Left ventricle myocardium inferior (tissue), 1 donor: ENCODE data around the gene ZNF691. TPM values are rescaled to one million over a fixed set of nuclear protein-coding genes. Genes with fewer than 3 reads are reported as not detected.

Experiments used
- DNase-seq: peaks from one replicate; pipeline ENCODE4 v3.0.0-alpha.2; 2020
- H3K27ac ChIP-seq: fragments of 200-600 bp; replicated peaks from 2 replicates; pipeline ENCODE4 v1.8.0; 2021
- H3K27me3 ChIP-seq: fragments of 200-600 bp; 2 replicates; pipeline ENCODE4 v1.8.0; 2021; ENCODE audit warnings: low read depth
- H3K36me3 ChIP-seq: fragments of 200-600 bp; 2 replicates; pipeline ENCODE4 v1.8.0; 2021
- H3K4me1 ChIP-seq: fragments of 200-600 bp; 2 replicates; pipeline ENCODE4 v1.8.0; 2021
- H3K4me3 ChIP-seq: fragments of 200-600 bp; 2 replicates; pipeline ENCODE4 v1.8.0; 2021; ENCODE audit warnings: mild to moderate bottlenecking, moderate library complexity
- H3K9me3 ChIP-seq: fragments of 200-600 bp; replicated peaks from 2 replicates; pipeline ENCODE4 v1.8.0; 2021
- CTCF ChIP-seq: fragments of 200-600 bp; IDR thresholded peaks from 2 replicates; pipeline ENCODE4 v1.8.0; 2021; ENCODE audit warnings: antibody characterized with exemption, mild to moderate bottlenecking, borderline replicate concordance
- intact Hi-C: fragments of 100-400 bp; cut with micrococcal nuclease; formaldehyde crosslinking; loops from one replicate; pipeline ENCODE4 v1.11.0; 2022
- long read RNA-seq: library from polyadenylated mRNA; unstranded; transcript quantifications from one replicate; pipeline ENCODE4 v2.0.0, GENCODE V29; 2021
- total RNA-seq: library from RNA; stranded (reverse); fragmentation: NEBNext Ultra II Directional; extraction: Animal tissue kit (Norgen Biotek cat#: 25700); gene quantifications from one replicate; pipeline ENCODE4 v1.2.1, GENCODE V29; 2021
- donor health status: DM: no; HTN: yes; CAD: no; lungs with severe emphysema.

The ZNF691 gene
- 8.9 TPM for total RNA-seq
- long read RNA-seq, transcript ZNF691-206 (2 exons, 1,577 nt) = major isoform, 11 of 18 reads
- long read RNA-seq, partial matches to known transcripts = 2 of 18 reads
- long read RNA-seq, other reads (novel, unspliced or antisense) = 1 of 18 reads

DNA sequence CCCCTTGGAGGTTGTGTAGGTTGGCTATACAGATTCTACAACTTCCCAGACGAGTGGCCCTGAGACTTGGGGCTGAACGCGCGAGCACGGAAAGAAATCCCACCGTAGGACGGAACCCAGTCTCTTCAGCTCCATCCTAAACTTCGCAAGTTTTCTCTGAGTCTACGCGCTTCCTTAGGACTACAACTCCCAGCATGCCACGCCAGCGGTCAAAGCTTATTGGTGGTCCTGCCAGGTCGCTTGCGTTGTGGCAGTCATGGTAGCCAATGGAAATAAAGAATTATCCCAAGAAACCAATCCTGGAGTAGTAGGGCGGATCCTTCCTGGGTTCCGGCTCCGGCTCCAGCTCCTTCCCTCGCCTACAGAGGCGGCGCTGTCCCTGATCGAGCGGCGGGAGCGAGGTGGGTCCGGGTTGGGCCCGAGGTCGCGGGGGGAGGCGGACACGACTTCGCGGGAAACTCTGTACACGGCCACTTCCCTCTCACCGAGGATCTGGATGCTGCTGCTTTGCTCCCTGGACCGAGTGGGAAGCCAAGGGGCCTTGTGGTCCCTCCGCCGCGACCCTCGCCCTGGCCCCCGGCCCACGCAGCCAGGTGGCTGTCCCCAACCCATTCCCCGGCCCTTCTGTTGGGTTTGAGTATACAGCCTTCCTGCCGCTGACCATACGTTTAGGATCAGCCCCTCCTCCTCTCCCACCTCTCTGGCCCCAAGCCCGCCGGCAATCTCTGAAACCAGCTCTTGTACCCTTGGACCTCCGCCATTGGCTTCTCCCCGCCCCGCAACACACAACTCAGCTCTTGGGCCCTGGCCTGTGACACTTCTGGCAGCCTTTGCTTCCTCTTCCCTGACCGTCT lies at the start of gene ZNF691:
Gene ZNF691 (plus strand): TSS at position 357 of the 854 bp plus-strand sequence. CDS start 3,046 bp downstream, outside the sequence.
- TF ChIP-seq CTCF = peak; percentile 60
- Histone ChIP-seq H3K9me3 (peaks cover 12% of the 10 kb centered on the region), H3K4me3 (peak within 1 kb of the TSS; percentile 94), H3K27ac (peak within 1 kb of the TSS; percentile 92), H3K4me1 (peaks cover 34% of the 10 kb centered on the region), H3K36me3 (peaks cover 34% of the 10 kb centered on the region), H3K27me3 (no peaks in the 10 kb centered on the region)
- intact Hi-C loops = loop anchor here (5.0 kb wide), 1 partner anchor 79 kb away; the partner anchor contains the start of genes C1orf50 and P3H1
- DNase-seq = peak; percentile 93

DNA sequence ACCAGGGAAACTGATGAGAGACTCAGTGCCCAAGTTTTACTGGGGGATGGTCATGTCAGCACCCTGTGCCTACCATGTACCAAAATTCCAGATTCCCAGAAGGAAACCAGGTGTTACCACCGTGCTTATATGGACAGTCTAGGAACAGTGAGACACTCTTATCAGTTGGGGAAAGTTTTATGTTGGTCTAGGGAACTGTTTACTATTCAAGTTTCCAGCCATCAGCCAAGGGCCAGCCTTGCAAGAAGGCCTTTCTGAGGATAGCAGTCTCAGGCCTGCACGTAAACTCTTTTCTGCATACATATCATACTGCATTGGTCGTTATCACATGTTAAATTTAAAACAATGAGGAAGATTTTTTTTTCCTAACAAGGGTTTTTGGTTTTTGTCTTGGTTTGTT lies 49.0 kb upstream of the ZNF691 start:
- H3K9me3 ChIP-seq = no peaks in the 10 kb centered on the region
- H3K36me3 ChIP-seq = no peaks in the 10 kb centered on the region
- TF ChIP-seq CTCF = no peak
- intact Hi-C loops = no loop called here
- DNase-seq = no peak
- no peaks in the 10 kb centered on the region for H3K4me1 ChIP-seq
- H3K4me3 ChIP-seq = no peak overlapping the region
- no peak overlapping the region for H3K27ac ChIP-seq
- H3K27me3 ChIP-seq = no peaks in the 10 kb centered on the region

DNA sequence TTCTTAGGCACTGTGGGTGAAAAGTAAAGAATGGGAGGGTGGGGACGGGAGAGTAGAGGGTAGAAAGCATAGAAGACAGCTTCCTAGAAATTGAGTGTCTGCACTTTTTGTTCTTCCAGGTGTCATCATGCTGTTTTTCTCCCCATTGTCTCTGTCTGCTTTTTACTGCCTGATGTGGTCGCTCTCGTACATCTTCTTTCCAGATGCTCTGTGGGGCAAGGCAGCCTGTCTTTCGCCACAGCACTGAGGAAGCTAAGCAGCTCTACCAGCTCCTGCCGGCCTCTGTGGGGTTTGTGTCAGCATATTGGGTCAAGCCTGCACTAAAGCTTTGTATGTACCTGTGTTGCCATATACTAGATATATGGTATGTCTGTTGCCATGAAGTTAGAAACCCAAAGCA lies 48.4 kb upstream of the ZNF691 start:
- Histone ChIP-seq H3K36me3 (no peaks in the 10 kb centered on the region), H3K4me1 (no peaks in the 10 kb centered on the region), H3K9me3 (no peaks in the 10 kb centered on the region), H3K27me3 (no peaks in the 10 kb centered on the region), H3K27ac (no peak overlapping the region), H3K4me3 (no peak overlapping the region)
- intact Hi-C loops = no loop called here
- no peak for TF ChIP-seq CTCF
- DNase-seq = no peak

DNA sequence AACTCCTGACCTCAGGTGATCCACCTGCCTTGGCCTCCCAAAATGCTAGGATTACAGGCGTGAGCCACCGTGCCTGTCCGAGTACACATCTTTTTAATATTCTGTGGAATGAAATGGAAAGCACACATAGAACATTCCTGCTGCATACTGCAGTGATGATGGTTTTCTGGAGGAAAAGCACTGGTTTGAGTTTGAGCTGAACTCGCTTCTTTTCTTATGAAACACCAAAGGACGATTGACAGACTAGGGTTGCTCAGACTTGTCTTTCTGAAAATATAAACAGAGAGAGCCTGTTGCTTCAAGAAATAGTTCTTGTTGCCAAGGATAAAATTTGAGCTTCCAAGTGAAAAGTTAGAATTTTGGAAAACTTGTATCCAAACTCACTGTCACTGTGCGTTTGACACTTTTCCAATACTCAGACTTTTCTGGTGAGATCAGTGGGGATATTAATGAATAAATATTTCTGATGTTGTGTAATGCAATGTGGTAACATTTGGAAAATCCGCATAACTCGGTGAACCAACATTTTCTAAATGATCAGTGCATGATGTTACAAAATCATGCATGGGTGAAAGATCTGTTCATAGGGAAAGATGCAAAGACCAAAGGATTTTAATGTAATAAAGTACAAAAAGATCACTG lies 44.5 kb upstream of the ZNF691 start:
- no peak overlapping the region for H3K27ac ChIP-seq
- TF ChIP-seq CTCF = no peak
- intact Hi-C loops = no loop called here

DNA sequence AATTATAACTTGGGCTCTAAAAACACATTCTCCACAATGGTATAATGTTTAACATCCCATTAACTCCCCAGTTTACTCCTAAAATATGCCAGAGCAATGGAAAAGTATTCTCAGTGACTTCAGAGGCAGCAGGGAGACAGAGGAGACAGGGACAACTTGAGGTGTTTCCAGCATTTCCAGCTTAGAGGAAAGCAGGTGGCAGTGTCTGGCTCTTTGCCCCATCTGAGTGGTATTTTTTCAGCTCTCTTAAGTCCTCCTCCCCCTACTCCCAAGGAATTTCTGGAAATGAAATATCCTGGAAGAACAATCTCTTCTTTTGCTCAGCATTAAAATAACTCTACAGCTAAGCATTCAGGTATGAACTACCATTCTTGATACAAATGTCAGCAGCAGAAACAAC lies 40.2 kb upstream of the ZNF691 start:
- intact Hi-C loops = no loop called here
- Histone ChIP-seq H3K4me1 (peaks cover 6% of the 10 kb centered on the region), H3K27me3 (no peaks in the 10 kb centered on the region), H3K4me3 (no peak overlapping the region), H3K36me3 (peaks cover 13% of the 10 kb centered on the region), H3K27ac (no peak overlapping the region), H3K9me3 (no peaks in the 10 kb centered on the region)
- DNase-seq = no peak
- no peak for TF ChIP-seq CTCF

More for the DNA sequence above, 44.5 kb upstream of the ZNF691 start:
- H3K4me3 ChIP-seq = no peak overlapping the region
- H3K9me3 ChIP-seq = no peaks in the 10 kb centered on the region
- H3K27me3 ChIP-seq = no peaks in the 10 kb centered on the region
- peaks cover 6% of the 10 kb centered on the region for H3K4me1 ChIP-seq
- no peak for DNase-seq
- H3K36me3 ChIP-seq = peaks cover 6% of the 10 kb centered on the region
